ENCODE data around the gene GRIP2.

GRIP2 gene

DNA sequence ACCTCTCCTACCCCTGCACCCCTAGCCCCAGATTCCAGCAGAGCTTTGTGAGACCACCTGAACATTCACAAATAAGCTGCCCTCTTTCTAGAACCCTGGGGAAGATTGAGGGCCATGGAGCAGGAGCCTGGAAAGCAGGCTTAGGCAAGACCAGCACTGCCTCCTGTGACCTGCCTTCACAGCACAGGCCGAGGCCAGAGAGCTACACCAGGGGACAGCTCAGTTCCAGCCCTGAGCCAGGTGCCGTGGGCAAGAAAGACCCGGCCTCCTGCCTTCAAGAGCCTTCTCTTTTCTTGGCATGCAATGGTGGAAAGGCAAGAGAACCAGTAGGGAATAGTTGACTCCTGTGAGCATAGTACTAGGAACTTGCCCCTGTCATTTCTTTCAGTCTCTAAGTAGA lies 89.6 kb downstream of the GRIP2 start:
- no peak for DNase-seq

GRCh38 chr3:14448756-14449727 lies 91.1 kb downstream of the GRIP2 start:
- DNase-seq: no peak

DNA sequence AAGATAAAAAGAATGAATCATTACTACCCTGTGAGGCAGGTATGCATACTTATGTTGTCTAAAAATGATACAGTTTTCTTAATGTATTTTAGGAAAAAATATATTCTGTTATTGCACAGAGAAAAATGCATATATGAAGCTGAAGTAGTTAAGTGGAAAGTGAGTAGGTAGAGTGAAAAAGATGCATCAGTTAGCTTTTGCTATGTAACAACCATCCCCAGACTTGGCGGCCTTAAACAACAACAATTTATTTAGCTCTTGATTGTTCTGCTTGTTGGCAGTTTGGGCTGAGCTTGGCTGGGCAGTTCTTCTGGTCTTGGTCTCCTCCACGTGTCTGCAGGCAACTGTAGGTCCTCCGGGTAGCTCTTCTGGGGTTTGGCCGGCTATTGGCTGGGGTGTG lies 92.1 kb downstream of the GRIP2 start:
- DNase-seq: no peak

GRCh38 chr3:14446988-14447570 lies 93.1 kb downstream of the GRIP2 start:
- DNase-seq: no peak

DNA sequence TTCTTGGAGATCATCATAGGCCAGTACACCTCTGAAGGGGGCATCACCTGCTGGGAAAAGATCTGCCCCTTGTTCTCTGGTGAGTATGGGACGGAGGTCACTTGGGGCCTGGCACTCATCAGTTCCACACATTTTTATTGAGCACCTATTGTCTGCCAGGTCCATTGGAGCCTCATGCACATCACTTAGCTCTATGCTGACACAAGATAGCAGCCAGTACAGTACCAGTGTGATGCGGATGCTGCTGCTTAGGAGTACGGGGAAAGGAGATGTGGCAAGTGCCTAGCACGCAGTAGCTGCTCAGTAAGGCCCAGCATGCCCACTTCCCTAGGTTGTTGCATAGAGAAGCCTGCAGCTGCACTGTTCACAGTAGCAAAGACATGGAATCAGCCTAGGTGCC lies 94.4 kb downstream of the GRIP2 start:
- DNase-seq: no peak

DNA sequence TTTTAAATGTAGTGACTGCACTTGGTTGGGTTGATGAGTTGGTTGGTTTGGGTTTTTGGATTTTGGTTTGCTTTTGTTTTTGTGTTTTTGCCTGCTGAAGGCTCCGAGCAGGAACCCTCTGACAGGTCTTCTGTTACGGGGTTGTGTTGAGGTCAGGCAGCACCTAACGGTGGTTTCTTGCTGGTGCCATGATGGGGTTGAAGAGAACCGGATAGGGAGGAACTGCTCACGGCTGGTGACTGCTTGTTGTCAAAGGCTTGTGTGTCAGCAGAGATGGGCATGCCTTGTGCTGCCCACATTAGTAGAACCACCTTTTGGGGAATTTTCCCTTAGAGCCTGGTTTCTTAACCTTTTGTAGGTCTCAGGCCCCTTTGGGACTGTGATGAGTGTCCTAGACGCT lies 95.8 kb downstream of the GRIP2 start:
- no peak for DNase-seq

DNA sequence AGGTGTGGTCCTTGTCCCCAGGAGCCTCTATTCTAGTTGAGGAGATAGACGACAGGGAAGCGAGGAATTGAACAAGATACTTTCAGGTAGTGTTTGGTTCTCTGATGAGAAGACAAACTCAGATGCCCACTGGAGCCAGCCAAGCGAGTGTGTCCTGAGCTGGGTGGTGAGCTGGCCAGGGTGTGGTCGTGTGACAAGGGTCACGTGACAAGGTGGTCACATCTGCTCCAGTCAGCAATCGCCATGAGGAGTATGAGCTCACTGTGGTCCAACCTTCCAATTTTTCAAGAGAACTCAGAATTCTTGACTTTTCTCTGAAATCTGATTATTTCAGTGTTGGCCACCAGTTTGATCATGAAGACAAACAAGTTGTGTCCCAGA lies 98.2 kb downstream of the GRIP2 start:
- DNase-seq: no peak

DNA sequence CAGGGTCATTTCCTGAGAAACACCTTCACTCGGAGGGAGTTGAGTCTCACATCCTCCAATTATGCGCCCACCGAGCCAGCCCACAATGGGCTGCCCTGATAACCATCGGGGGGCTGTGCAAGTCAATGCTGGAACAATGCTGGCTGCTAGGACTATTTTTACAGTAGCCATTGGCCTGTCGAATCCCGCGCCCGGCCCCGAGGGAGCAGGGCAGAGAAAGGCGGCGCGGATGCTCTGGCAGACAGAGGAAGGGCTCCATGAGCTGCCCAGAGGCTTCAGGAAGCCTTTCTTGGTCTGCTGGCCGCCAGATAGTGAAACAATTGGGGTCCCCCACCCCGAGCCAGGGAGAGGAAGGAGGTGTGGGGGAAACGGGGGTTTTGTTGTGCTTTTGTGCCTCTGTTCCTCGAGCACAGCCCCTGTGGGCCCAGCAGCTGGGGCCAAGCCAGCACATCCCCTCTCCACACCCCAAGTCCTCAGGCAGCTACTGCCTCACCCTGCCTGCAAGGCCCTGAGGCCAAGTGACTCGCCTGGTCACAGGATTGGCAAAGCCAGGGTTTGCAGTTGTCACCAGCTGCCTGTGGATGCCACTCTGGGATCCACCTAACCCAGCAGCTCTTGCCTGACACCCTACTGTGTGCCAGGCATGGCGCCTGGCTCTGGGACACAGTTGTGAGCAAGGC lies 98.8 kb downstream of the GRIP2 start:
- no peak for DNase-seq

DNA sequence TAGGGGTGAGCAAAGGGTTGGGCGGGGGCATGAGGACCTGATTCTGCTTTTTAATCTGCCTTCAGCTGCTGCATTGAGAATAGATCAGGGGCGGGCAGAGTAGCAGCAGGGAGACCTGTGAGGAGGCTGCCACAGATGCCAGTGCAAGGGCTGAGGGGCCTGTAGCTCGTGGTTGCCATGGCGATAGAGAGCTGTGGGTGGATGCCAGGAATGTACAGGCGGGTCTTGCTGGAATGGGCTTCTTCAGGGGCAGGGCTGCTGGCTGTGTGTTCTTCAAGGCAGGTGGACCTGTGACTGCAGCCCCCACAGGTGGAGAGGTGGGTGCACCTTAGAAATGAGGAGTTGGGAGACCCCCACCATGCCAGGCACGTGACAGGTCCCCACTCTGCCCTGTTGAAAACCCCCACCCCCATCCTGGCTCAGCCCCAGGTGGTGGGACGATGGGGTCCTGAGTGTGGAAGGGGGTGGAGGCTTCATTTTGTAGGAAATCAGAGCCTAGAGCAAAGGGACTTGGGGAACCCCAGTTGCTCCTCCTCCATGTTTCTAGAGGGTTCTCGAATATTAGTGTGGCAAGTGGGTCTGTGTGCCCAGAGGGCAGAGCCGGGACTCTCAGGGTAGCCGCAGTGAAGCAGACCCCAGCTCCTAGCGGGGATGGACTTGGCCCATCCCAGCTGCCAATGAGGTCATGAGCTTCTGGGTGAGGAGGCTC lies 99.5 kb downstream of the GRIP2 start:
- DNase-seq: no peak

GRCh38 chr3:14440168-14440518 lies 100.0 kb downstream of the GRIP2 start:
- no peak for DNase-seq

DNA sequence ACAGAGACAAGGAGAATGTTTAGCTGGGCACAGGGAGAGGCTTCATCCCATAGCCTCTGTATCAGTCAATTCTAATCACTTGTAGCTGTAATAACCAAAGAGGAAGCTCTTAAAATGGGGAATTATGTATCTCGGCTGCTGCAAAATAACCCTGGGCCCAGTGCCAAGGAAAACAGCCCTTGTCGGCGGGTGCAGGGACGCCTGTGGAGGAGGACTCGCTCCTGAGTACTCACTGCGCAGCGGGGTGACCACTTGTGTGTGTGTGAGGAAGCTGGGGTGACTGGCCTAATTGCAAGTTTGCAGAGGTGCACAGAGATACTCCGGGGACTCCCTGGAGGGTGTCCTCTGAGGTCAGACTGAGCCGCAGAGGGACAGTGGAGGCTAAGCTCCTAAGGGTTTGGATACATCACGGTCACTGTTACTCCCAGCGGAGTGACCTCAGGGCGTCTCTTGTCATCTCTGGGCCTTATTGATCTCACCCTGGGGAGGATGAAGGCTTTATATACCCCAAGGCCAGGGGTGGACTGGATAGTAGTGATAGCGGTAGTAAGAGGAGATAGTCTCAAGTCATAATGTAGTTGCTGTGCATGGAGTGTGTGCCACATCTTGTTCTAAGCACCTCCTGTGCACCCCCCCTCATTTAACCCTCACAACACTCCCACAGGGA lies 100.5 kb downstream of the GRIP2 start:
- DNase-seq: peak in 1 of 2 experiments; percentile 30
